ENCODE results near the gene SLC38A1. TPM values are rescaled to one million over a fixed set of nuclear protein-coding genes. Genes with fewer than 3 reads are reported as not detected.

Gene SLC38A1
- polyA plus RNA-seq, 2 of the 4 experiments (the other 2 are of a cell fraction) = 62.7 to 231 TPM

GRCh38 chr12:46258129-46258528 lies 10.7 kb downstream of the SLC38A1 start:
- WGBS (ENCODE audit: missing lambda C conversion rate) = 95% methylated on average over 2 of the region's 2 CpGs
- FAIRE-seq (no peak), ATAC-seq (no peak), DNase-seq (ENCODE audit: low read depth in 1 of 2, low spot score in 1 of 2) (no peak)
- no peak overlapping the region for H3K27ac ChIP-seq
- TF ChIP-seq CBX8 (IDR thresholded peaks at IDR 0.05) (no peak), HDAC2 (IDR thresholded peaks at IDR 0.05) (no peak), REST (IDR thresholded peaks at IDR 0.05) (no peak), ZNF302 (CRISPR knock-in tag; IDR thresholded peaks at IDR 0.05) (0 out of 2 replicates have a peak, but pooled peaks have one; percentile 25)
- H3K4me3 ChIP-seq = no peak overlapping the region
- peaks cover 49% of the 10 kb centered on the region for H3K4me1 ChIP-seq
- ChIA-PET CTCF (interaction anchor here (1.1 kb wide), 1 partner anchor 13 kb away, joined by 3 read pairs; no protein-coding TSS in a partner anchor), POLR2A (no interaction called here)
- H3K4me2 ChIP-seq = no peak overlapping the region
- no peaks in the 10 kb centered on the region for H3K9me3 ChIP-seq

- FAIRE-seq = no peak
- 0 out of 3 replicates have a peak, but pooled peaks cover 4% of the 10 kb centered on the region for H3K9me3 ChIP-seq
- no peak overlapping the region for H3K4me3 ChIP-seq
- ChIA-PET CTCF (interaction anchor here (0.6 to 1.2 kb wide), 3 partner anchors 9 to 133 kb away, joined by 3 to 5 read pairs (median 3); no protein-coding TSS in a partner anchor), POLR2A (no interaction called here)
- ATAC-seq = no peak
- no peak overlapping the region for H3K4me2 ChIP-seq
- 93% methylated on average over 3 of the region's 3 CpGs for WGBS (ENCODE audit: missing lambda C conversion rate)
- no peak overlapping the region for H3K27ac ChIP-seq
- DNase-seq (ENCODE audit: low read depth in 1 of 2, low spot score in 1 of 2) = no peak
- no peak for TF ChIP-seq CBX8 (IDR thresholded peaks at IDR 0.05)
- TF ChIP-seq FOSL2 (IDR thresholded peaks at IDR 0.05) = no peak
- TF ChIP-seq FOSL2 (CRISPR knock-in tag; IDR thresholded peaks at IDR 0.05) = no peak
- TF ChIP-seq MAFK (IDR thresholded peaks at IDR 0.05; ENCODE audit: partially characterized antibody) = no peak
- TF ChIP-seq CHD2 (IDR thresholded peaks at IDR 0.05; ENCODE audit: low read length, partially characterized antibody) = no peak
- TF ChIP-seq EHMT2 (IDR thresholded peaks at IDR 0.05; ENCODE audit: low read depth) = no peak
- TF ChIP-seq PHF8 (IDR thresholded peaks at IDR 0.05; ENCODE audit: borderline replicate concordance, low read depth) = no peak
- no peak for TF ChIP-seq MAZ (IDR thresholded peaks at IDR 0.05; ENCODE audit: borderline replicate concordance, low read depth, low read length)
- TF ChIP-seq CTCF (IDR thresholded peaks at IDR 0.05) = no peak
- TF ChIP-seq HES2 (IDR thresholded peaks at IDR 0.05) = no peak
- TF ChIP-seq RCOR1 (IDR thresholded peaks at IDR 0.05; ENCODE audit: low read depth, low read length) = no peak
- no peak for TF ChIP-seq MAX (IDR thresholded peaks at IDR 0.05)
- TF ChIP-seq EP300 (IDR thresholded peaks at IDR 0.05) = no peak
- peaks cover 38% of the 10 kb centered on the region for H3K4me1 ChIP-seq
These were observed 11.9 kb downstream of the SLC38A1 start for GRCh38 chr12:46256942-46257341.

- FAIRE-seq = no peak
- H3K4me1 ChIP-seq = peaks cover 11% of the 10 kb centered on the region; the same call in 1 of the 3 replicates
- no peak overlapping the region for H3K4me2 ChIP-seq
- TF ChIP-seq CBX2 (IDR thresholded peaks at IDR 0.05; ENCODE audit: borderline replicate concordance, low read depth) (no peak), RFX5 (IDR thresholded peaks at IDR 0.05) (no peak), BHLHE40 (IDR thresholded peaks at IDR 0.05; ENCODE audit: low read depth, low read length) (no peak), NFE2L2 (conservative IDR thresholded peaks at IDR 0.05; ENCODE audit: low read length) (no peak), POLR2AphosphoS2 (conservative IDR thresholded peaks at IDR 0.05; ENCODE audit: low read length) (no peak), ZSCAN20 (CRISPR knock-in tag; IDR thresholded peaks at IDR 0.05) (no peak), SREBF2 (IDR thresholded peaks at IDR 0.05) (no peak), MAX (IDR thresholded peaks at IDR 0.05) (no peak), CEBPB (IDR thresholded peaks at IDR 0.05) (no peak), GATA3 (IDR thresholded peaks at IDR 0.05; ENCODE audit: borderline replicate concordance) (no peak), REST (IDR thresholded peaks at IDR 0.05) (no peak)
These were observed 15.2 kb downstream of the SLC38A1 start for GRCh38 chr12:46253544-46254162.

More at GRCh38 chr12:46253544-46254162, 15.2 kb downstream of the SLC38A1 start:
- Histone ChIP-seq H3K4me3 (no peak overlapping the region), H3K27ac (no peak overlapping the region), H3K9me3 (peaks cover 23% of the 10 kb centered on the region; the same call in 1 of the 3 replicates)
- DNase-seq (ENCODE audit: low read depth in 1 of 2, low spot score in 1 of 2) (no peak), ATAC-seq (no peak)
- WGBS (ENCODE audit: missing lambda C conversion rate) = 97% methylated on average over 2 of the region's 2 CpGs
- POLR2A ChIA-PET = no interaction called here
- CTCF ChIA-PET = interaction anchor here (1.6 kb wide), 1 partner anchor 10 kb away, joined by 5 read pairs; no protein-coding TSS in a partner anchor
